Peyer's patch (tissue), 4 donors: ENCODE measurements around the gene HLTF. TPM values are rescaled to one million over a fixed set of nuclear protein-coding genes. Genes with fewer than 3 reads are reported as not detected.

ENCODE experiments used
- DNase-seq, 3 donors: peaks; one replicate each; pipeline ENCODE4 v3.0.0-alpha.2; 2017 to 2019
- H3K27ac ChIP-seq, 4 donors: fragments of 200-600 bp; sonication (generic); one replicate each; pipeline ENCODE4 v1.5.1; 2016 to 2019
- H3K27me3 ChIP-seq, 2 donors: fragments of 200-600 bp; sonication (generic); one replicate each; pipeline ENCODE4 v1.5.1; 2019
- H3K36me3 ChIP-seq, 3 donors: fragments of 200-600 bp; sonication (generic); one replicate each; pipeline ENCODE4 v1.5.1; 2016 to 2019
- H3K4me1 ChIP-seq, 4 donors: fragments of 200-600 bp; sonication (generic); one replicate each; pipeline ENCODE4 v1.5.1; 2016 to 2019
- H3K4me3 ChIP-seq, 4 donors: fragments of 200-600 bp; sonication (generic); 1 replicate in 3 of 4; 2 replicates in 1 of 4; pipeline ENCODE4 v1.5.1; 2016 to 2019; ENCODE audit warnings: mild to moderate bottlenecking in 1 of 4
- H3K9me3 ChIP-seq, 4 donors: fragments of 200-600 bp; sonication (generic); one replicate each; pipeline ENCODE4 v1.5.1; 2016 to 2019; ENCODE audit warnings: mild to moderate bottlenecking in 1 of 4
- CTCF ChIP-seq, 6 experiments: fragments of 450-650 bp in 4 of 6; fragments of 200-600 bp in 2 of 6; sonication (generic) in 1 of 6; IDR thresholded peaks; one replicate each; pipeline ENCODE4 v1.5.1; 2017 to 2019; ENCODE audit warnings: antibody characterized with exemption in 6 of 6, mild to moderate bottlenecking in 3 of 6, moderate library complexity in 1 of 6
- POLR2A ChIP-seq, 2 donors: fragments of 450-650 bp; IDR thresholded peaks; one replicate each; pipeline ENCODE4 v1.5.1; 2017; ENCODE audit warnings: antibody characterized with exemption in 2 of 2, mild to moderate bottlenecking in 2 of 2, moderate library complexity in 2 of 2
- total RNA-seq, 4 donors: library from RNA; depleted of rRNA; stranded (reverse); fragments of >200 nt; gene quantifications; one replicate each; pipeline ENCODE4 v1.1.0, GENCODE V29; 2016

The HLTF gene
- total RNA-seq, 4 donors from 2014 or later: 6.0 to 19.8 (median 12.4) TPM

- no peak for DNase-seq
- no peak for TF ChIP-seq CTCF (IDR thresholded peaks at IDR 0.05)
- TF ChIP-seq POLR2A (IDR thresholded peaks at IDR 0.05): no peak
These were observed 41.8 kb downstream of the HLTF start for GRCh38 chr3:149044339-149045083.

GRCh38 chr3:149042789-149043386 is 43.4 kb downstream of the HLTF start:
- Histone ChIP-seq H3K36me3 (peaks cover 0 to 24% (median 0%) of the 10 kb centered on the region in 3 donors), H3K27me3 (no peaks in the 10 kb centered on the region), H3K27ac (peak overlapping the region in 1 of 4 donors; percentile 32), H3K4me1 (no peaks in the 10 kb centered on the region), H3K9me3 (no peaks in the 10 kb centered on the region), H3K4me3 (no peak overlapping the region)
- no peak for DNase-seq
- TF ChIP-seq CTCF (IDR thresholded peaks at IDR 0.05): no peak
- no peak for TF ChIP-seq POLR2A (IDR thresholded peaks at IDR 0.05)

More at GRCh38 chr3:149044339-149045083, 41.8 kb downstream of the HLTF start:
- H3K27ac ChIP-seq: no peak overlapping the region
- H3K4me3 ChIP-seq: no peak overlapping the region
- no peaks in the 10 kb centered on the region for H3K4me1 ChIP-seq
- peaks cover 0 to 15% (median 0%) of the 10 kb centered on the region in 3 donors for H3K36me3 ChIP-seq
- no peaks in the 10 kb centered on the region for H3K27me3 ChIP-seq
- no peaks in the 10 kb centered on the region for H3K9me3 ChIP-seq

GRCh38 chr3:149038322-149038721 is 48.0 kb downstream of the HLTF start:
- Histone ChIP-seq H3K27ac (no peak overlapping the region), H3K4me3 (no peak overlapping the region), H3K9me3 (no peaks in the 10 kb centered on the region), H3K36me3 (peaks cover 0 to 20% (median 0%) of the 10 kb centered on the region in 3 donors), H3K4me1 (no peaks in the 10 kb centered on the region), H3K27me3 (no peaks in the 10 kb centered on the region)
- no peak for DNase-seq
- TF ChIP-seq POLR2A (IDR thresholded peaks at IDR 0.05): no peak
- no peak for TF ChIP-seq CTCF (IDR thresholded peaks at IDR 0.05)

GRCh38 chr3:149037684-149038083 is 48.6 kb downstream of the HLTF start:
- Histone ChIP-seq H3K27me3 (no peaks in the 10 kb centered on the region), H3K4me3 (no peak overlapping the region), H3K4me1 (no peaks in the 10 kb centered on the region), H3K27ac (no peak overlapping the region), H3K9me3 (no peaks in the 10 kb centered on the region), H3K36me3 (peaks cover 0 to 20% (median 0%) of the 10 kb centered on the region in 3 donors)
- no peak for TF ChIP-seq CTCF (IDR thresholded peaks at IDR 0.05)
- DNase-seq: no peak

GRCh38 chr3:149031096-149031495 is 55.2 kb downstream of the HLTF start:
- TF ChIP-seq CTCF (IDR thresholded peaks at IDR 0.05): no peak
- no peak for TF ChIP-seq POLR2A (IDR thresholded peaks at IDR 0.05)
- H3K36me3 ChIP-seq: peaks cover 0 to 24% (median 0%) of the 10 kb centered on the region in 3 donors
- H3K27me3 ChIP-seq: no peaks in the 10 kb centered on the region
- H3K9me3 ChIP-seq: no peaks in the 10 kb centered on the region
- H3K4me3 ChIP-seq: no peak overlapping the region
- DNase-seq: no peak
- no peaks in the 10 kb centered on the region for H3K4me1 ChIP-seq
- H3K27ac ChIP-seq: no peak overlapping the region
